HG02840 (cell line): ENCODE measurements around the gene CNTN4.

Source experiments
- ATAC-seq: cut with Tn5 transposase; IDR thresholded peaks from one replicate; pipeline ENCODE4 v1.9.1; 2021; ENCODE audit warnings: mild to moderate bottlenecking, moderate library complexity, moderate number of reproducible peaks; ENCODE audit not compliant: unreplicated experiment, low FRiP score

CNTN4 gene

GRCh38 chr3:2837239-2837638 is 738.6 kb downstream of the CNTN4 start:
- ATAC-seq: no peak

DNA sequence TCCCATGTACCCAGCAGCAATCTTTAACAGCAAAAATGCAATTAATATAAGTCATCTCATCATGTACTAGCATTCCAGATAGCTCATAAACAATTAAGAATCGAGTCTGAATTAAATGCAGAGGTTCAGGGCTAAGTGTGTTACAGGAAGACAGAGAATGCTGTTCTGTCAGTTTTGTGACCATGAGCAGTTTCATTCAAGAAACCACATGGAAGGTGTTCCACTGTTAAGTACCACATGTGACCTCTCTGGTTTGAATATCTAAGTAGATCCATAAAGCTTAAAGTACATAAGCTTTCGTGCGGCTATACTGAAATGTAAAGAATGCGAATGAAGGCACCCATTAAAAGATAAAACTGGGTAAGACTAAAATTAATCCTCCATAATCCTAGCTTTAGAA is 739.2 kb downstream of the CNTN4 start:
- ATAC-seq: no peak

- ATAC-seq: no peak
Observed at GRCh38 chr3:2838546-2839157, 740.0 kb downstream of the CNTN4 start.

- ATAC-seq: no peak
Observed at GRCh38 chr3:2839876-2840275, 741.2 kb downstream of the CNTN4 start.

- ATAC-seq: no peak
Observed at GRCh38 chr3:2847062-2847841, 748.6 kb downstream of the CNTN4 start.

GRCh38 chr3:2849092-2849491 is 750.4 kb downstream of the CNTN4 start:
- no peak for ATAC-seq

GRCh38 chr3:2850701-2851100 is 752.0 kb downstream of the CNTN4 start:
- no peak for ATAC-seq

DNA sequence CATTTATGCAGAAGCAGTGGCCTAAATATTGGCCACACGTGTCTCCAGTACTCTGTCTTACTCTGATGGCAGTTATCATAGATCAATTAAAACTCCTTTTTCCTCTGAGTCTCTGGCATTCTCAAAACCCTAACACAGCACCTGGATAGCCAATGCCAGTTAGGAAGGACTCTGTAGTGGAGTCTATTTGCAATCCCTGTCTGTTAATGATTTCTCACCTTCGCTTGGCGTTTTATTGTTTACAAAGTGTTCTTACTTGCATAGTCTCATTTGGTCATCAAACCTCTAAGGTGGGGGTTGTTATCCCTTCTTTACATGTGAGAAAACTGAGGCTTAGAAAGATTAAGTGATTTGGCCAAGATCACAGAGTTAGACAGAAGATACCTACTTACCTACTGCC is 752.7 kb downstream of the CNTN4 start:
- ATAC-seq: no peak

DNA sequence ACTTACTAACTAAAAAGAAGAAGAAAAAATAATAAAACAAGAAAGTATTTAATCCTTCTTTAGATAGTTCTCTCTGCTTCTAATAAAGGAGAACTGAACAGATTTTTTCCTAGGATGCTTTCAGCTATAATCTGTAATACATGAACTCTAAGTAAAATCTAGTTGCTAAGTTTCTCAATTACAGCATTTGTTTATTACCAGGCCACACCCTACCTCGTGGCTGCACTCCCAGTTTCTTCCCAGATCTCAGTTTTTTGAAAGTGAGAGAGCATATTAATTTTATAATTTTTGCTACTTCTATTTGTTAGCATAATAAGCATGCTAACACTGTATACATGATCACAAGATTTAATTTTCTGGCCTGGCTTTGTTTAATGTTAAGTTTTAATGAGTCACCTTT is 753.2 kb downstream of the CNTN4 start:
- ATAC-seq: no peak

- no peak for ATAC-seq
Observed at GRCh38 chr3:2853651-2854050, 755.0 kb downstream of the CNTN4 start.

DNA sequence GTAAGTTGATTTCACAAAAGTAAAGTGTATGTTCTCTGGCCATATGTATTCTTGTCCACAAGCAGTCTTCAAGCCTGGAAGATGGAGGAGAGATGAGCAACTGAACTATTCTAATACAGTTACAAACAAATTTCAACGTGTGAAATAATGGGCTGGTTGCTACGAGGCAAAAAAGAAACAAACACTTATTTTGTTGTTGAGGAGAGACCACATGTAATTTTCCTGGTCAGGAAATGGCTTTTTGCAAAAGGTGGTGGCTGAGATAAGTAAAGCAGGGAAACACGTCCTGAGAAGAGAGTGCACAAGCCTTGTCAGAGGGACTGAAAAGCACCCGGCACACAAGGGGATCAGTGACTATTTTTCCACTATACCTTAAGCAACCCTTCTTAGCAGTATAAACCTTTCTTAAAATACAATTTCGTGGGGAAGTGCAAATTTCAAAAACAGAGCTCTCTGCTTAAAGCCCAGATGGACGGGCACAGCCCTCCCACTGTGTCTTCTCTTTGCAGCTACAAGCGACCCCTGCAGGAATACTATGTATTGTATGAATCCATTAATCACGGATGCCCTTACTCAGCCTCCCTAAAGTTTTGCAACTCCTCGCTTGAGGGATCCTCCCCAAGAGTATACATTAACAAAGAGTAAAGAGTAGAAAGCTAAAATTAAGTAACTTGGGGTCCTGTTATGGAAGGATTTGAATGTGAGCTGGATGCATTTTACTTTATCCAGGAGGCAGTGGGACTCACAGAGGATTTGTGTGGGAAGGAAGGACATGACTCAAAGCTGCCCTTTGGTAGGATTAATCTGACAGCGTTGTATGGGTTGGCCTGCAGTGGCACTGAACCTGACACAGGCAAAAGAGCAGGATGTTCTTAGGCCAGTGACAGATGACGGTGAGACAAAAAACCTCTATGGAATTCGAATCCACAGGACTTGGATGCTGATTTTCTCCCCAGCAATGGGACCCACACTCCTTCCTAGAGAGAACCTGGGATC is 757.8 kb downstream of the CNTN4 start:
- no peak for ATAC-seq

DNA sequence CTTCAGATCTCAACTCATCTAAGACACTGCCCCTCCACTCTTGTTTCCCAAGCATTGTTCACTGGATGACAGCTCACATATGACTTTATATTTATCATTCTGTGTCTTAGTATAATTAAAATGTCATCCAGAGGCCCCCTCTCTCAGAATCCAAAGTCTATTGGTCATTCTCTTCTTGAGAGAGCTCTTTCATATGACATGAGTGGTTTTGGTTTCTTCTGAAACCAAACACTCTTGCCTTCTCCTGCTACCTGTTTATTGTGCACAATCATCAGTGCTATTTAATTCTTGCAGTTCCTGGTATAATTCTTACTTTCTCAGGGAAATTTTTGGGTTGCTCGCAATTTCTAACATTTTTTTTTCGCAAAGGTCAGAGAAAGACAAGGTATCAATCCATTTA is 762.0 kb downstream of the CNTN4 start:
- ATAC-seq: no peak

DNA sequence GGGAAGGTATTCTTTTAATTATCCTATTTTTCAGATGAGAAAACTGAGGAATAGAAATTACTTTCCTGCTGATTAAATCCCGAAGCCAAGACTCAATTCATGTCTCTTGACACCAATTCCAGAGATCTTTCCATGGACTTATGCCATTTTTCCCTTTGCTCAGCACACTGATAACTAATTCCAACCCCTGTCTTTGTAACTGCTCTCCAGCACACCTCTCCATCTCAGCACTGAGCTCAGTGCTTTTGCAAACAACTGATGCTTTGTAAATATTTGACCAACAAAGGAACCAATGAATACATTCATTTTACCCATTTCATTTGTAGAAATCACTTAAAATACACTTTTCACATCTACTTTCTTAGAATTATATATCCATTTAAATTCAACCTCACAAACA is 762.5 kb downstream of the CNTN4 start:
- no peak for ATAC-seq

- no peak for ATAC-seq
Observed at GRCh38 chr3:2861920-2862319, 763.3 kb downstream of the CNTN4 start.

DNA sequence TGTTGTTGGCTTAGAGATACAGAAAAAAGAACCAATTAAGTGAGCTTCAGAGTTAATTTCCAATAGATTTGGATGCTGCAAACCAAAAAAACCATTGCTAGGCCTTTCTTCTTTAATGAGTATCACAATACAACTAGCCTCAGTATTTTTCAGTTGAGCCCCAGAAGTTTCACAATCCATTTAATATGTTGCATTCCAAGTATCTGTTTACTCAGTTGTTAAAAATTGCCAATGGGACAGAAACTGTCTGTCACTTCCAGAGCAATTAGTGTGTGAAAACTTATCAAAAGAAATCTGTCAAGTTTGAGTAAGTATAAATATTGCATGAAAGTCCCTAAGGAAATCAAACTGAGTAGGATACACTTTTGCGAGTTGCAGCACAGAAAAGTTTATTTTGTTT is 763.7 kb downstream of the CNTN4 start:
- ATAC-seq: no peak

DNA sequence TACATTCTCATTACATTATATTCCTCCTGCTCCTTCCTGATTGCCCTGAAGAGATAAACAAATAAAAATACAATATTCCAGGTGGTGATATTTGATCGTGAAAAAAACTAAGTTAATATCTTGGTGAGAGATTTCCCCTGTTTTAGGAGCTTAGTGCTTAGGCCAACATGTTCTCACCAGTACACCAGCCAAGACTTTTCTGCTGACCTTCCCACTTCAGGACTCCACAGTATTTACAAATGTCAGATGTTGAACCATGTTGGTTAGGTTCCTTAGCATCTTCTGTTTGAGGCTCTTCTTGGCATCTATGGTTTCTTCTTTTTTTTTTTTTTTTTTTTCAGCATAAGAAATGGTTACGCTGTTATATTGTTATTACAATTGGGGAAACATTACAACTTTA is 764.5 kb downstream of the CNTN4 start:
- no peak for ATAC-seq

DNA sequence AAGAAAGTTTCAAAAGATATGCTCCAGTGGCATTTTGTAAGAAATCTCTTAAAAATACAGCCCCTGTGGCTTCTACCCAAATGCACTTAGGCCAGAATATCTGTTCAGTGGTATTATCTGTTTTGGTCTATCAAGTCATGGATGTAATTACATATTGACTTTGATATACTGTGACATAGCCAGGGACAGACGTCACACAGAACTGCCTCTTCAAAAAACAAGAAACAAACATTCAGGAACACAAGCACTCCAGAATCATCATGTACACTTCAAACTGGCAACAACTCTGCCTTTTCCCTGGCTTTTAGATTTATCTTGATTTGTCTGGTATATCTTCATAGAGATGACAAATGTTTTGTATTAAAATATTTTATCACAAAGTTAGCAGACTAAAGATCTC is 771.2 kb downstream of the CNTN4 start:
- ATAC-seq: no peak

GRCh38 chr3:2870724-2871333 is 772.2 kb downstream of the CNTN4 start:
- no peak for ATAC-seq

DNA sequence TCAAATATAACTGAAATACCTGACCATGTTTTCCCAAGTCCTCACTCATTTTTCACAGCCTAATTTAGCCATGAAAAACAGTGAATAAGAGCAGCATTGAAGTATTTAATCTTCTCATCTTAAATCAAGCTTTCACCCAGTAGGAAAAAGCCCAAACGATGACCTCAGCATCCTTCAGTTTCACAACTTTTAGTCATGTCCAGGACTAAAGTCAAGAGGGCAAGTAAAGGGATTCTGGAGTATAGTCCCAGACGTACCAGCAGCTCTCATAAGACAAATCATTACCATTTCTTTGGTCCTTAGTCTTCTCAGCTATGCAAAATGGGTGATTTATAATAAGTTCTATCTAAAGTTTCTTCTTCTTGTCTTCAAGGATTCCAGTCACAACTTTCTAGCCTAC is 774.2 kb downstream of the CNTN4 start:
- ATAC-seq: no peak

- no peak for ATAC-seq
Observed at GRCh38 chr3:2873986-2874385, 775.3 kb downstream of the CNTN4 start.

DNA sequence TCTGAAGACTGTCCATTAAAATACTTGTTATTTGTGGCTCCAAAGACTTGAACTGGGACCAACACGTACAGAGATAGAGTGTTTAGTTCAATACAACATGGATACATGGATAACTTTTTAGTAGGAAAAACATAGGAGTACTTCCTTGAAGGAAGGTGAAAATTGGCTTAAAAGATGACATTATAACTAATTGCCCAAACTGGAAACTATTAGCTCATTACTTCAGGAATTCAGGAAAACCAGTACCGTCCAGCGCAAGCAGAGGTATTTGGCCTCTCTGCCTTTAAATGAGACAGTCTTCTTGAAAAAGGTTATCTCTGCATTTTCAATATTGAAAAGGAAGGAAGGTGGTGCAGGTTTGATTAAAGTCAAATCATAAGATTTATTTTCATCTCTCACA is 777.0 kb downstream of the CNTN4 start:
- ATAC-seq: no peak
